HG02798 (cell line): ENCODE data around the gene LRRC71.

Experiments used
- ATAC-seq: cut with Tn5 transposase; IDR thresholded peaks from one replicate; pipeline ENCODE4 v1.9.1; 2021; ENCODE audit warnings: mild to moderate bottlenecking; ENCODE audit not compliant: unreplicated experiment, poor library complexity

The LRRC71 gene

GRCh38 chr1:156973417-156973816, 53.0 kb downstream of the LRRC71 start:
- ATAC-seq = no peak

DNA sequence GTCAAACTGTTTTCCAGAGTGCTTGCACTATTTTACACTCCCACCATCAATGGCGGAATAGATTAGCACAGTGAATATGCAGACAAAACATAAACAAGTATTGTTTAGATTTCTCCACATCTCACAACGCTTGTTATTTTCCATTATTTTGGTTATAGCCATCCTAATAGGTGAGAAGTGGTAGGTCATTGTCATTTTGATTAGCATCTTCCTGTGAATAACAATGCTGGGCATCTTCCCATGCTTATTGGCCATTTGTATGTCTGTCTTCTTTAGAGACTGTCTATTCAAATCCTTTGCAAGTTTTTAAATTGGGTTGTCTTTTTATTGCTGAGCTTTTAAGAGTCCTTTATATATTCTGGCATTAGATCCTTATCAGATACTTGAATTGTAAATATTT, 54.7 kb downstream of the LRRC71 start:
- ATAC-seq = no peak

DNA sequence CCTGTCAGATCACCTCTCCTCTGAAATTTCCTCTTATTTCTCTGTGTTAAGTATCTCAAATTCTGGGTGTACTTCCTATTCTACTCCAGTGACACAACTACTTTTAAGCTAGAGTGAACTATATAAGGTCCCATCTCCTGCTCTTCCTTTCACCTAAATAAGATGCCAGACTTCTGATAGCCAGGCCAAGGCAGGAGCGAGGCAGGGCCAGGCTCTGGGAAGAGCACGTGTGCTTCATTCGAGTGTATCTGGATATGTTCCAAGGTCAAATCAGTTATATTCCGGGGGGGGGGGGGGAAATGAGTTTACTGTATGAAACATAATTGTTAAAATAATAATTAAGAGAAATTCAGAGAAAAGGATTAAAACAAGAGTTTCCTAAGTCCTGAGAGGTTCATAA, 60.1 kb downstream of the LRRC71 start:
- no peak for ATAC-seq
